ENCODE results near the gene GTPBP3. TPM values are rescaled to one million over a fixed set of nuclear protein-coding genes. Genes with fewer than 3 reads are reported as not detected.
A peak's percentile ranks its signal among the peaks of the same experiment; 100 is the strongest.

The GTPBP3 gene
- total and polyA plus RNA-seq, 2 of the 13 experiments (the other 11 are each of a cell fraction or from before 2014, with no cell fraction given): 17.5 to 30.0 TPM

DNA sequence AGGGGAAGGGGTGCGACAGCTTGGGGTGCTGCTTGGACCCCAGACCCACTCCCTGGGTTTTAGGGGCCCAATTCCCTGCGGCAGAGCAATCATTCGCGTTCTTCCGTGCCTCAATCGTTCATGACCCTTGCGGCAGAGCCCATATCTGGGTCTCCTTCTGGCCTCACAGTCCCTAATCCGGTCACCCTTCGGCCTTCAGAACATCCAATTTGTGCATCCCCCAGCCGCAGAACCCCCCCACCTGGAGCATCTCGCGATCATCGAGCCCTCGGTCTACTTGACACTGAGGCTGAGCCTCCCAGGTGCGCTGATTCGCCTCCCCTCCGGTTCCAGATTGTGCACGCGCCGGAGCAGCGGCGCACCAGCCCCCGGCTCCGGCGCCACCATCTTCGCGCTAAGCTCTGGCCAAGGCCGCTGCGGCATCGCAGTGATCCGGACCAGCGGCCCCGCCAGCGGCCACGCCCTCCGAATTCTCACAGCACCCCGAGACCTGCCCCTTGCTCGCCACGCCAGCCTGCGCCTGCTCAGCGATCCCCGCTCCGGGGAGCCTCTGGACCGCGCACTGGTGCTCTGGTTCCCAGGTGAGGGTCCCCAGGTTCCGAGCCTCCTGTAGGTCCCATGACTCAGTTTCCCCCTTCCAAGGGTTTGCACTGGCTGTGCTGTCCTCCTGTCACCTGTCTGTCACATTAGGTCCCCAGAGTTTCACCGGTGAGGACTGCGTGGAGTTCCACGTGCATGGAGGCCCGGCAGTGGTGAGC is 501 bp downstream of the GTPBP3 start (continued):
- TF ChIP-seq, protein P1, sequence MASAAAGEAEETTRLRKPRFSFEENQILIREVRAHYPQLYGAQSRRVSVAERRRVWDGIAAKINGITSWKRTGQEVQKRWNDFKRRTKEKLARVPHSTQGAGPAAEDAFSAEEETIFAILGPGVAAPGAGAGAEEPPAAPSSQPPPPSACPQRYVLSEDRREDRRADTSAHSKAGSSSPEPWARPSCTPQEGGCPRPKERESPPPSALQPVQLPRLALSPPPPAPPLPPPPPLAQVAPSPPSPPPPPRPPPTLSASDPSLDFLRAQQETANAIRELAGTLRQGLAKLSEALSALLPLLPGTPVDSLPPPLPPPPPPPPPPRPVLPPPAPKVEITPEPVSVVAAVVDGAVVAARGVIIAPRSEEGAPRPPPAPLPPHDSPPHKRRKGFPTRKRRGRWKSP (CRISPR knock-in tag; IDR thresholded peaks at IDR 0.05): no peak
- TF ChIP-seq ZNF121 (CRISPR knock-in tag; IDR thresholded peaks at IDR 0.05) (no peak), MYC (CRISPR knock-in tag; IDR thresholded peaks at IDR 0.05; ENCODE audit: borderline replicate concordance) (no peak), ATM (IDR thresholded peaks at IDR 0.05; ENCODE audit: borderline replicate concordance) (no peak), ZNF615 (CRISPR knock-in tag; IDR thresholded peaks at IDR 0.05; ENCODE audit: borderline replicate concordance) (no peak), ARNT (IDR thresholded peaks at IDR 0.05) (no peak), MAFK (conservative IDR thresholded peaks at IDR 0.05 in 1 of 2, IDR thresholded peaks at IDR 0.05 in 1 of 2; ENCODE audit: low read length in 2 of 2) (no peak), DBP (CRISPR knock-in tag; IDR thresholded peaks at IDR 0.05; ENCODE audit: not compliant biosample characterization) (no peak), FOSL1 (CRISPR knock-in tag; IDR thresholded peaks at IDR 0.05; ENCODE audit: borderline replicate concordance) (peak; percentile 46; the same call in 1 of the 2 replicates), MYNN (CRISPR knock-in tag; IDR thresholded peaks at IDR 0.05; ENCODE audit: low read depth) (no peak), GATA4 (IDR thresholded peaks at IDR 0.05; ENCODE audit: borderline replicate concordance, low read depth) (no peak), PBX2 (CRISPR knock-in tag; IDR thresholded peaks at IDR 0.05) (no peak), KLF15 (CRISPR knock-in tag; IDR thresholded peaks at IDR 0.05; ENCODE audit: borderline replicate concordance) (no peak), ZNF737 (CRISPR knock-in tag; IDR thresholded peaks at IDR 0.05; ENCODE audit: borderline replicate concordance) (no peak), SKI (IDR thresholded peaks at IDR 0.05; ENCODE audit: partially characterized antibody) (no peak), HOXA9 (CRISPR knock-in tag; IDR thresholded peaks at IDR 0.05; ENCODE audit: borderline replicate concordance) (no peak), ZMYM4 (CRISPR knock-in tag; IDR thresholded peaks at IDR 0.05) (0 out of 2 replicates have a peak, but pooled peaks have one; percentile 5), ZNF296 (CRISPR knock-in tag; conservative IDR thresholded peaks at IDR 0.05) (no peak), ZFP36 (IDR thresholded peaks at IDR 0.05; ENCODE audit: borderline replicate concordance, low read depth, low read length, partially characterized antibody) (no peak)
- TF ChIP-seq, protein P2, sequence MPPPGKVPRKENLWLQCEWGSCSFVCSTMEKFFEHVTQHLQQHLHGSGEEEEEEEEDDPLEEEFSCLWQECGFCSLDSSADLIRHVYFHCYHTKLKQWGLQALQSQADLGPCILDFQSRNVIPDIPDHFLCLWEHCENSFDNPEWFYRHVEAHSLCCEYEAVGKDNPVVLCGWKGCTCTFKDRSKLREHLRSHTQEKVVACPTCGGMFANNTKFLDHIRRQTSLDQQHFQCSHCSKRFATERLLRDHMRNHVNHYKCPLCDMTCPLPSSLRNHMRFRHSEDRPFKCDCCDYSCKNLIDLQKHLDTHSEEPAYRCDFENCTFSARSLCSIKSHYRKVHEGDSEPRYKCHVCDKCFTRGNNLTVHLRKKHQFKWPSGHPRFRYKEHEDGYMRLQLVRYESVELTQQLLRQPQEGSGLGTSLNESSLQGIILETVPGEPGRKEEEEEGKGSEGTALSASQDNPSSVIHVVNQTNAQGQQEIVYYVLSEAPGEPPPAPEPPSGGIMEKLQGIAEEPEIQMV (CRISPR knock-in tag; IDR thresholded peaks at IDR 0.05; ENCODE audit: low read depth): no peak
- TF ChIP-seq, protein P3, sequence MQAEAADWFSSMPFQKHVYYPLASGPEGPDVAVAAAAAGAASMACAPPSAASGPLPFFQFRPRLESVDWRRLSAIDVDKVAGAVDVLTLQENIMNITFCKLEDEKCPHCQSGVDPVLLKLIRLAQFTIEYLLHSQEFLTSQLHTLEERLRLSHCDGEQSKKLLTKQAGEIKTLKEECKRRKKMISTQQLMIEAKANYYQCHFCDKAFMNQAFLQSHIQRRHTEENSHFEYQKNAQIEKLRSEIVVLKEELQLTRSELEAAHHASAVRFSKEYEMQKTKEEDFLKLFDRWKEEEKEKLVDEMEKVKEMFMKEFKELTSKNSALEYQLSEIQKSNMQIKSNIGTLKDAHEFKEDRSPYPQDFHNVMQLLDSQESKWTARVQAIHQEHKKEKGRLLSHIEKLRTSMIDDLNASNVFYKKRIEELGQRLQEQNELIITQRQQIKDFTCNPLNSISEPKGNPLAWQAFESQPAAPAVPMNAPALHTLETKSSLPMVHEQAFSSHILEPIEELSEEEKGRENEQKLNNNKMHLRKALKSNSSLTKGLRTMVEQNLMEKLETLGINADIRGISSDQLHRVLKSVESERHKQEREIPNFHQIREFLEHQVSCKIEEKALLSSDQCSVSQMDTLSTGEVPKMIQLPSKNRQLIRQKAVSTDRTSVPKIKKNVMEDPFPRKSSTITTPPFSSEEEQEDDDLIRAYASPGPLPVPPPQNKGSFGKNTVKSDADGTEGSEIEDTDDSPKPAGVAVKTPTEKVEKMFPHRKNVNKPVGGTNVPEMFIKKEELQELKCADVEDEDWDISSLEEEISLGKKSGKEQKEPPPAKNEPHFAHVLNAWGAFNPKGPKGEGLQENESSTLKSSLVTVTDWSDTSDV (CRISPR knock-in tag; IDR thresholded peaks at IDR 0.05): no peak
